HG03060 (cell line): ENCODE data around the gene SNX8.
"Not testable (repeated sequence)": the region's sequence is repeated elsewhere in the genome, so short reads cannot be mapped to it uniquely, and the experiment has no call there.

ENCODE experiments used
- ATAC-seq: cut with Tn5 transposase; IDR thresholded peaks from one replicate; pipeline ENCODE4 v1.9.1; 2021; ENCODE audit warnings: low read depth, moderate number of reproducible peaks; ENCODE audit not compliant: unreplicated experiment

SNX8 gene

GRCh38 chr7:2330493-2330892, 16.3 kb upstream of the SNX8 start:
- ATAC-seq: no peak

GRCh38 chr7:2326951-2327350, 12.7 kb upstream of the SNX8 start:
- ATAC-seq: no peak

- ATAC-seq: no peak
Measured at GRCh38 chr7:2325162-2325561, 10.9 kb upstream of the SNX8 start.

- no peak for ATAC-seq
Measured at GRCh38 chr7:2321020-2321419, 6.8 kb upstream of the SNX8 start.

- ATAC-seq: no peak
Measured at GRCh38 chr7:2317556-2318293, 3.5 kb upstream of the SNX8 start.

- no peak for ATAC-seq
Measured at GRCh38 chr7:2316578-2316977, 2.3 kb upstream of the SNX8 start.

- no peak for ATAC-seq
Measured at GRCh38 chr7:2315787-2316186, 1.5 kb upstream of the SNX8 start.

- not testable (repeated sequence) for ATAC-seq
Measured at GRCh38 chr7:2314956-2315530, 802 bp upstream of the SNX8 start.

GRCh38 chr7:2313450-2314208, 612 bp downstream of the SNX8 start:
- no peak for ATAC-seq

GRCh38 chr7:2312267-2312929, 1.8 kb downstream of the SNX8 start:
- ATAC-seq: no peak

GRCh38 chr7:2309889-2310331, 4.3 kb downstream of the SNX8 start:
- no peak for ATAC-seq

- peak; percentile 39 for ATAC-seq
Measured at GRCh38 chr7:2307690-2308107, 6.5 kb downstream of the SNX8 start.

- ATAC-seq: no peak
Measured at GRCh38 chr7:2306688-2307087, 7.6 kb downstream of the SNX8 start.

- ATAC-seq: not testable (repeated sequence)
Measured at GRCh38 chr7:2305258-2305657, 9.0 kb downstream of the SNX8 start.

GRCh38 chr7:2303520-2303919, 10.7 kb downstream of the SNX8 start:
- ATAC-seq: not testable (repeated sequence)

- ATAC-seq: not testable (repeated sequence)
Measured at GRCh38 chr7:2302743-2303397, 11.4 kb downstream of the SNX8 start.

- ATAC-seq: no peak
Measured at GRCh38 chr7:2301511-2301863, 12.8 kb downstream of the SNX8 start.

GRCh38 chr7:2299870-2300512, 14.2 kb downstream of the SNX8 start:
- no peak for ATAC-seq

- no peak for ATAC-seq
Measured at GRCh38 chr7:2299131-2299829, 15.0 kb downstream of the SNX8 start.
